ENCODE data around the gene DLGAP1.
A peak's percentile ranks its signal among the peaks of the same experiment; 100 is the strongest.

The DLGAP1 gene

GRCh38 chr18:3889803-3890202 lies 565.3 kb downstream of the DLGAP1 start:
- DNase-seq (ENCODE audit: low spot score) = no peak
- no CpG with 5 or more reads among the region's 3 CpGs for WGBS, 2 donors (ENCODE audit: extremely low coverage in 2 of 2, insufficient read length in 2 of 2, insufficient replicate concordance in 1 of 2)
- no peak overlapping the region for H2AFZ ChIP-seq (ENCODE audit: low read length)
- no peak overlapping the region for H3K14ac ChIP-seq (ENCODE audit: low read length)
- H2AK5ac ChIP-seq (ENCODE audit: low read depth, low read length) = no peak overlapping the region
- H3K79me1 ChIP-seq (ENCODE audit: low read depth, low read length) = no peaks in the 10 kb centered on the region
- H3K36me3 ChIP-seq (replicated peaks in 1 of 2; ENCODE audit: control insufficient read depth in 2 of 2, insufficient read depth in 2 of 2, low read length in 2 of 2) = no peaks in the 10 kb centered on the region
- H2BK15ac ChIP-seq (ENCODE audit: low read length) = no peak overlapping the region
- H2BK12ac ChIP-seq (ENCODE audit: low read length) = no peak overlapping the region
- no peak overlapping the region for H3K27ac ChIP-seq (replicated peaks; ENCODE audit: low read length)
- H3K23ac ChIP-seq (ENCODE audit: low read depth, low read length, poor library complexity) = no peak overlapping the region
- H3K4me1 ChIP-seq (ENCODE audit: control insufficient read depth in 2 of 2, insufficient read depth in 1 of 2, low read depth in 1 of 2, low read length in 2 of 2) = no peaks in the 10 kb centered on the region
- H3K9ac ChIP-seq (ENCODE audit: low read depth, low read length, poor library complexity) = no peak overlapping the region
- H2BK5ac ChIP-seq (ENCODE audit: low read length) = no peak overlapping the region
- H3K18ac ChIP-seq (ENCODE audit: low read length) = peak overlapping the region; percentile 17
- H4K91ac ChIP-seq (ENCODE audit: low read depth, low read length, poor library complexity) = no peak overlapping the region
- H3K4me2 ChIP-seq (ENCODE audit: insufficient read depth, low read length, poor library complexity, severe bottlenecking) = no peak overlapping the region
- H3K27me3 ChIP-seq (ENCODE audit: control insufficient read depth in 3 of 3, insufficient read depth in 3 of 3, low read depth in 1 of 3, low read length in 3 of 3) = no peaks in the 10 kb centered on the region
- H3K9me3 ChIP-seq (replicated peaks in 1 of 2; ENCODE audit: control insufficient read depth in 2 of 2, insufficient read depth in 1 of 2, low read depth in 1 of 2, low read length in 2 of 2) = no peaks in the 10 kb centered on the region
- H3K4me3 ChIP-seq (ENCODE audit: low read length in 2 of 2) = peak overlapping the region in 1 of 2 donors; percentile 6
- no peak overlapping the region for H4K8ac ChIP-seq (ENCODE audit: low read depth, low read length)
- no peak overlapping the region for H2BK120ac ChIP-seq (ENCODE audit: low read depth, low read length)
- no peak overlapping the region for H3K4ac ChIP-seq (ENCODE audit: low read length)

- Histone ChIP-seq H3K18ac (ENCODE audit: low read length) (no peak overlapping the region), H2BK120ac (ENCODE audit: low read depth, low read length) (no peak overlapping the region), H3K14ac (ENCODE audit: low read length) (no peak overlapping the region), H3K4me1 (ENCODE audit: control insufficient read depth in 2 of 2, insufficient read depth in 1 of 2, low read depth in 1 of 2, low read length in 2 of 2) (no peaks in the 10 kb centered on the region), H2BK5ac (ENCODE audit: low read length) (no peak overlapping the region), H3K27ac (replicated peaks; ENCODE audit: low read length) (no peak overlapping the region), H3K36me3 (replicated peaks in 1 of 2; ENCODE audit: control insufficient read depth in 2 of 2, insufficient read depth in 2 of 2, low read length in 2 of 2) (no peaks in the 10 kb centered on the region), H3K9ac (ENCODE audit: low read depth, low read length, poor library complexity) (no peak overlapping the region), H4K91ac (ENCODE audit: low read depth, low read length, poor library complexity) (no peak overlapping the region), H3K27me3 (ENCODE audit: control insufficient read depth in 3 of 3, insufficient read depth in 3 of 3, low read depth in 1 of 3, low read length in 3 of 3) (no peaks in the 10 kb centered on the region), H2AK5ac (ENCODE audit: low read depth, low read length) (no peak overlapping the region), H2AFZ (ENCODE audit: low read length) (no peak overlapping the region), H4K8ac (ENCODE audit: low read depth, low read length) (no peak overlapping the region), H3K4me3 (ENCODE audit: low read length in 2 of 2) (no peak overlapping the region), H3K23ac (ENCODE audit: low read depth, low read length, poor library complexity) (no peak overlapping the region), H2BK12ac (ENCODE audit: low read length) (no peak overlapping the region), H2BK15ac (ENCODE audit: low read length) (no peak overlapping the region), H3K79me1 (ENCODE audit: low read depth, low read length) (no peaks in the 10 kb centered on the region), H3K4me2 (ENCODE audit: insufficient read depth, low read length, poor library complexity, severe bottlenecking) (no peak overlapping the region), H3K4ac (ENCODE audit: low read length) (no peak overlapping the region), H3K9me3 (replicated peaks in 1 of 2; ENCODE audit: control insufficient read depth in 2 of 2, insufficient read depth in 1 of 2, low read depth in 1 of 2, low read length in 2 of 2) (no peaks in the 10 kb centered on the region)
- no CpG with 5 or more reads among the region's 1 CpG for WGBS, 2 donors (ENCODE audit: extremely low coverage in 2 of 2, insufficient read length in 2 of 2, insufficient replicate concordance in 1 of 2)
- DNase-seq (ENCODE audit: low spot score) = no peak
Observed at GRCh38 chr18:3889121-3889520, 566.0 kb downstream of the DLGAP1 start.

GRCh38 chr18:3886575-3887322 lies 568.4 kb downstream of the DLGAP1 start:
- no peaks in the 10 kb centered on the region for H3K9me3 ChIP-seq (replicated peaks in 1 of 2; ENCODE audit: control insufficient read depth in 2 of 2, insufficient read depth in 1 of 2, low read depth in 1 of 2, low read length in 2 of 2)
- no peak overlapping the region for H3K23ac ChIP-seq (ENCODE audit: low read depth, low read length, poor library complexity)
- H2BK12ac ChIP-seq (ENCODE audit: low read length) = no peak overlapping the region
- no peak overlapping the region for H3K27ac ChIP-seq (replicated peaks; ENCODE audit: low read length)
- H3K18ac ChIP-seq (ENCODE audit: low read length) = no peak overlapping the region
- H3K4ac ChIP-seq (ENCODE audit: low read length) = no peak overlapping the region
- no peak overlapping the region for H2AK5ac ChIP-seq (ENCODE audit: low read depth, low read length)
- no peak overlapping the region for H3K14ac ChIP-seq (ENCODE audit: low read length)
- no peak overlapping the region for H4K91ac ChIP-seq (ENCODE audit: low read depth, low read length, poor library complexity)
- H3K36me3 ChIP-seq (replicated peaks in 1 of 2; ENCODE audit: control insufficient read depth in 2 of 2, insufficient read depth in 2 of 2, low read length in 2 of 2) = no peaks in the 10 kb centered on the region
- no peak overlapping the region for H4K8ac ChIP-seq (ENCODE audit: low read depth, low read length)
- WGBS, 2 donors (ENCODE audit: extremely low coverage in 2 of 2, insufficient read length in 2 of 2, insufficient replicate concordance in 1 of 2) = no CpG with 5 or more reads among the region's 10 CpGs
- H2BK120ac ChIP-seq (ENCODE audit: low read depth, low read length) = no peak overlapping the region
- H3K79me1 ChIP-seq (ENCODE audit: low read depth, low read length) = no peaks in the 10 kb centered on the region
- no peak overlapping the region for H2BK15ac ChIP-seq (ENCODE audit: low read length)
- no peak overlapping the region for H2BK5ac ChIP-seq (ENCODE audit: low read length)
- H3K4me2 ChIP-seq (ENCODE audit: insufficient read depth, low read length, poor library complexity, severe bottlenecking) = no peak overlapping the region
- no peaks in the 10 kb centered on the region for H3K4me1 ChIP-seq (ENCODE audit: control insufficient read depth in 2 of 2, insufficient read depth in 1 of 2, low read depth in 1 of 2, low read length in 2 of 2)
- no peak for DNase-seq (ENCODE audit: low spot score)
- no peak overlapping the region for H3K4me3 ChIP-seq (ENCODE audit: low read length in 2 of 2)
- H3K9ac ChIP-seq (ENCODE audit: low read depth, low read length, poor library complexity) = no peak overlapping the region
- no peak overlapping the region for H2AFZ ChIP-seq (ENCODE audit: low read length)
- no peaks in the 10 kb centered on the region for H3K27me3 ChIP-seq (ENCODE audit: control insufficient read depth in 3 of 3, insufficient read depth in 3 of 3, low read depth in 1 of 3, low read length in 3 of 3)

- no peak overlapping the region for H3K4me3 ChIP-seq (ENCODE audit: low read length in 2 of 2)
- no peak overlapping the region for H4K8ac ChIP-seq (ENCODE audit: low read depth, low read length)
- H3K4me2 ChIP-seq (ENCODE audit: insufficient read depth, low read length, poor library complexity, severe bottlenecking) = no peak overlapping the region
- no peak overlapping the region for H2BK15ac ChIP-seq (ENCODE audit: low read length)
- H2BK5ac ChIP-seq (ENCODE audit: low read length) = no peak overlapping the region
- H2AK5ac ChIP-seq (ENCODE audit: low read depth, low read length) = no peak overlapping the region
- H2AFZ ChIP-seq (ENCODE audit: low read length) = no peak overlapping the region
- H3K14ac ChIP-seq (ENCODE audit: low read length) = no peak overlapping the region
- no peak overlapping the region for H3K4ac ChIP-seq (ENCODE audit: low read length)
- no peaks in the 10 kb centered on the region for H3K79me1 ChIP-seq (ENCODE audit: low read depth, low read length)
- H3K36me3 ChIP-seq (replicated peaks in 1 of 2; ENCODE audit: control insufficient read depth in 2 of 2, insufficient read depth in 2 of 2, low read length in 2 of 2) = no peaks in the 10 kb centered on the region
- H3K9me3 ChIP-seq (replicated peaks in 1 of 2; ENCODE audit: control insufficient read depth in 2 of 2, insufficient read depth in 1 of 2, low read depth in 1 of 2, low read length in 2 of 2) = no peaks in the 10 kb centered on the region
- WGBS, 2 donors (ENCODE audit: extremely low coverage in 2 of 2, insufficient read length in 2 of 2, insufficient replicate concordance in 1 of 2) = no CpG with 5 or more reads among the region's 2 CpGs
- no peaks in the 10 kb centered on the region for H3K4me1 ChIP-seq (ENCODE audit: control insufficient read depth in 2 of 2, insufficient read depth in 1 of 2, low read depth in 1 of 2, low read length in 2 of 2)
- H3K23ac ChIP-seq (ENCODE audit: low read depth, low read length, poor library complexity) = no peak overlapping the region
- no peak overlapping the region for H4K91ac ChIP-seq (ENCODE audit: low read depth, low read length, poor library complexity)
- H2BK120ac ChIP-seq (ENCODE audit: low read depth, low read length) = no peak overlapping the region
- no peak for DNase-seq (ENCODE audit: low spot score)
- H3K27ac ChIP-seq (replicated peaks; ENCODE audit: low read length) = no peak overlapping the region
- H3K27me3 ChIP-seq (ENCODE audit: control insufficient read depth in 3 of 3, insufficient read depth in 3 of 3, low read depth in 1 of 3, low read length in 3 of 3) = no peaks in the 10 kb centered on the region
- H3K9ac ChIP-seq (ENCODE audit: low read depth, low read length, poor library complexity) = no peak overlapping the region
- H2BK12ac ChIP-seq (ENCODE audit: low read length) = no peak overlapping the region
- H3K18ac ChIP-seq (ENCODE audit: low read length) = no peak overlapping the region
Observed at GRCh38 chr18:3885209-3885792, 569.8 kb downstream of the DLGAP1 start.

All from neuronal stem cell (in vitro differentiated cells).